ENCODE measurements around the gene LGALS9.

GRCh38 chr17:27671591-27671910 lies 40.6 kb downstream of the LGALS9 start:
- TF ChIP-seq EZH2 (IDR thresholded peaks at IDR 0.05; ENCODE audit: borderline replicate concordance) (no peak), CTCF (IDR thresholded peaks at IDR 0.05; ENCODE audit: poor library complexity) (no peak)
